GM18505 (cell line): ENCODE measurements around the gene ARL8A.

Source experiments
- ATAC-seq: cut with Tn5 transposase; IDR thresholded peaks from one replicate; pipeline ENCODE4 v1.9.1; 2021; ENCODE audit not compliant: unreplicated experiment
- POLR2A ChIP-seq: IDR thresholded peaks from 4 replicates; pipeline ENCODE4 v1.6.1; 2011; ENCODE audit warnings: borderline replicate concordance; ENCODE audit not compliant: insufficient read depth, insufficient read length; ENCODE audit errors: extremely low read depth

The ARL8A gene

DNA sequence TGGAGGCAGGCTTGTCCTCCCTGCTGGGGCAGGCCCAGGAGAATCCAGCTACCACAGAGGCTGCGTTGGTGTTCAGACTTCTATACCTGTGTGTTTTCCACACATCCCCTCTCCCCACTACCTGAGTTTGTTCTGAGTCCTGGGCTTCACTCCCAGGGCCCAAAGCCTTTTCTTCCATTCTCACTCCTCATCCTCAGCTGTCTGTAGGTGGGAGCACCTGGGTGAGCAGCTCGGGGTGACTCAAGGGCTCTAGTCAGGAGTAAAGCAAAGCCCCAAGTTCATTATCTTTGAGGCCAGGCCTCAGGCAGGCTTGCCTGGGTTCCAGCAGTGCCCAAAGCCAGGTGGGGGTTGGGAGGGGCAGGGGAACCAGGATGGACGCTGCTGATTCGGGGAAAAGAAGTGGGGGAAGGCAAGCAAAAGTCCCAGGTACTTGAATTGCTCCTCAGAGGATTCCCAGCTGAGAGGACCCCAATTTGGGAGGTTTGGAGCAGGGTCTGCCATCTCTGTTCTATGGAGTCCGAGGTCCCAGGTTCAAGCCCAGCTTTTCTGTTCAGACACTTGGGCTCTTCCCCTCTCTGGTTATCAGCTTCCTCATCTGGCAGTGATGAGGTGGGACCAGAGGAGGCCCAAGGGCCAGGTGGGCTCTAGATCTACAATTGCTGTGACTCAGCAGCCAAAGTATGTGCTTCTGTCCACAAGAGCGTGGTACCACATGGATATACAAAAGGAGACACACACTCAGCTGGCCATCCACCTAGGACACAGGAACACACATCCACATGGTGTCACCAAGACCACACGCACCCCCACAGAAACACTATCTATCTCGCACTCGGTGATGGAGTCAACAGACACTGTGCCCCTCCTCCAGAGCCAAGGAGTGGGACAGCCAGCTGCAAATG, 21.7 kb upstream of the ARL8A start:
- no peak for ATAC-seq
- no peak for TF ChIP-seq POLR2A

DNA sequence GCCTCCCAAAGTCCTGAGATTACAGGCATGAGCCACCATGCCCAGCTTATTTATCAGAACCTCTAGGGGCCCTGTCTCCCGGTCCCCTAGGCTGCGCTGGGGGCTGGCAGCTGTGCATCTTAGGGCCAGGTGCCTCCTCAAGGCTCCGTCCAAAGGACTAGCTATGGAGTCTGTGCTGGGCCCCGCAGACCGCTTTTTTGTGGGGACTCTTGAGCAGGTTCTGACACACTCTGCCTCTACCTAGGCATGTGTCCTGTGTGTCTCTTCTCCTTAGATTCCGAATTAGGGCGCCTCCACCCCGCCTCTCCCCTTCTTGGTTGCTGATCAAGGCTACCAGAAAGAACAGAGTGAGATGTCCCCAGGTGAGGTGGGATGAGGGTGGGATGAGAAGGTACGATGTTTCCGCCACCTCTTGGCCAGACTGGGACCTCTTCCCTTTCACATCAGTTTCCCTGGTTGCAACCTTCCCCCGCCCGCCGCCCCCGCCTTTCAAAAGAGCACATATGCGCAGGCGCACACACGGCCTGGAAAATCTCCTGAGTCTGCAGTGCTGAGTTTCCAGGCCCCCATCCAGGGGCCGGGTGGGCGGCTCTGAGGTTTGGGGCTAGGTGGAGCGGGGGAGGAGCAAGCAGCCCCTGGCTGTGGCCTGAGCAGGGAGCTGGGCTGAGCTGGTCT, 20.9 kb upstream of the ARL8A start:
- no peak for TF ChIP-seq POLR2A
- no peak for ATAC-seq

DNA sequence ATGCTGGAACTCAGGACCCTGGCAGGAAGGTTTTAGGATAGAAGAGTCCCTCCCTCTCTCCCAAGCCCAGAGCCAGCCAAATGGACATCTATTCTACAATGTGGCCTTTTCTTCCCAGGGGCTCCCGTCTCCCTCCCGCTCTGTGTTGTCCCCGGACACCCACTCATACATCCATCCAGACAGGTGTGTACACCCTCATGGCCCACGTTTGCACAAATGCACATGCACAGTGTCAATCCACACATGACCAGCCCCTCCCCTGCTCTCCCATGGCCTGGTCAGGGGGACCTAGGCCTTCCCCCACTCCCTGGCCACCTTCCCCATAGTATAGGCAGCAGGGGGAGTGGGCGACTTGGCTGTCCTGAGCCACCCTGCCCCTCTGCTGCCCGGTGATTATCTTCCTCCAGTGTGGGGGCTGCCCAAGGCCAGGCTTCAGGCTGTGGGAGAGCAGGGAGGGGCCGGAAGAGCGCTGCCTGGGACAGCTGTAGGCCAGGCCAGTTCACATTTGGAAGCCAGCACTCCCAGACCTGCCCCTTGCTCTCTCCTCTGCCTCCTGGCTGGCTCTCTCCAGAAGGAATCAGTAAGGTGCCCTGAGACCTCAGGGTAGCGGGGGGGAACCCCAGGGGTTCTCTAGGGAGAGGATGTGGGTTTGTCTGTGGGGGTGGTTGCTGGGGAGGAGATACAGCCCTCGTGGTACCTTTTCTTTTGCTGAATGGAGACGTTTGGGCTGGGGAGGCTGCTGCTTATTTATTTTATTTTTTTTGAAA, 19.9 kb upstream of the ARL8A start:
- peak; percentile 43 for ATAC-seq
- no peak for TF ChIP-seq POLR2A

DNA sequence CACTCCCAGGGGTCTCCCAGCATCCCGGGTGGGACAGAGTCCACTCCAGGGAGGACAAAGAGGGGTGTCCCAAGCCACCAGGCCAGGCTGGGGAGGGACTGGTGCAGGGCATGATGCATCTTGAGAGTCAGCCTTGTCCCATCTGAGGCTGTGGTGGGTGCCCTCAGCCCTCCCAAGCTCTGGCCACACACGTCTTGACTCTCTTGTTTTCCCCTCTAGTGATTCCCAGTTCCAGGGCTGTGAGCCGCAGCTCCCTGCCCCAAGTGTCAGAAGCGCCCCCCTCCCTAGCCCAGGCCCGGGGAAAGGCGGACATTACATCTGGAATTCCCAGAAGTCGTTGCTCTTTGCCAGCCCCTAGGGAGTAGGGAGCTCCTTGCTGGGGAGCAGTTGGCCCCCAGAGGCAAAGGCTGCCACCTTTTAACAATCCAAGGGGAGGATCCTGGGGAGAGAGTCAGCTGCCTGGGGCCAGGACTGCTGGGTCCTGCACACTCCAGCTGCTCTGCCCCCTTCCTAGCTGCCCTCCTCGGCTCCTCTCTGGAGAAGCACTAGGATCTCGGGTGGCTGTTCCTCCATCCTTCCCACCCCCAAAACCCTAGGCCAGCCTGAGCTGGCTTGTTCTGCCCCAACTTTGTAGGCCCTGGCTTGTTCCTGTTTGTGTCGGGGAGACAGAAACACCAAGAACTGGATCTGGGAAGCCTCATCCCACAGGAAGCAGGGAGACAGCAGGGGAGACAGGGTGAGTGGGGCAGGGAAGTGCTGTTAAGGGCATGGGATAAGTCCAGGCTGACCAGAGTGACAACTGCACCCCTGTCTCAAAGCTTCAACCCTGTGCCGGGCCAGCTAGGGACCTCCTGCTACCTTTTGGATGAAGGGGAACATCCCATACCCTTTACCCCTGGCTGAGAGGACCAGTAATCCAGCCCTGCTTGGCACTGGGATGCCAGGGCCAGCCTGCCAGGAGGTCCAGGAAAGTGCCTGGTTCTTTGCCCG, 19.0 kb upstream of the ARL8A start:
- no peak for ATAC-seq

DNA sequence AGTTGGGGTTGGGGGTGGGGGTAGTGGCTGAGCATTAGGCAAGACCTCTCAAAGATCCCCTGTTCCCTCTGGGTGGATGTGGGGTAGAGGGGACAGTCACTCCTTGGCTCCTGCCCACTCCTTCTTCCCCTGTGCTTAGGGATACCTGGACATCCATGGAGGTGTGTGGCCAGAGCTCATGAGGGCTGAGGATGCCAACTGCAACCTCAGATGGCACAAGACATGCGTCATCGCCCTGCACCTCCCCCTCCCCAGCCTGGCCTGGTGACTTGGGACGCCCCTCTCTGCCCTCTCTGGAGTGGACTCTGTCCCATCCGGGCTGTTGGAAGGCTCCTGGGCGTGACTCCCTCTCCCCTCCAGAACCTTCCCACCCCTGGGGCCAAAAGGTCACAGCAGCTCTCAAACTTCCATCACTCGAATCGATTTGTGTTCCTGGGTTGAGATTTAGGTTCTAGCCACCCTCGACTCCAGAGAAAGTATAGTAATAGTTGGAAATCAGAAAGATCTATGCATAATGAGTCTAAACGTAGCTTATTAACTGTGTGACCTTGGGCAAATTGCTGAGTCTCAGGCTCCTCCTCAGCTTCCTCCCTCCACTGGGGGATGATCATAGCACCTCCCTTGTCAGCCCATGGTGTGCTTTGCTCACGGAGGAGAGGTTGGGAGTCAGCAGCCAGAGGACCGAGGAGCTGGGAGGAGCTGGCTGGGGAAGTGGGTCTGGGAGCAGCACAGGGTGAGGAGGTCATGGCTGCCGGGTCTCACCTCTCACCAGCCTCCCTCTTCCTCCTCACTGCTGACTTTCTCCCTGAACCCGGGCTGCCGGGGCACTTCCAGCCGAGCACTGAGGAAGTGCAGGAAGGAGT, 18.1 kb upstream of the ARL8A start:
- no peak for TF ChIP-seq POLR2A
- ATAC-seq = no peak

More for the DNA sequence above, 19.0 kb upstream of the ARL8A start:
- no peak for TF ChIP-seq POLR2A

DNA sequence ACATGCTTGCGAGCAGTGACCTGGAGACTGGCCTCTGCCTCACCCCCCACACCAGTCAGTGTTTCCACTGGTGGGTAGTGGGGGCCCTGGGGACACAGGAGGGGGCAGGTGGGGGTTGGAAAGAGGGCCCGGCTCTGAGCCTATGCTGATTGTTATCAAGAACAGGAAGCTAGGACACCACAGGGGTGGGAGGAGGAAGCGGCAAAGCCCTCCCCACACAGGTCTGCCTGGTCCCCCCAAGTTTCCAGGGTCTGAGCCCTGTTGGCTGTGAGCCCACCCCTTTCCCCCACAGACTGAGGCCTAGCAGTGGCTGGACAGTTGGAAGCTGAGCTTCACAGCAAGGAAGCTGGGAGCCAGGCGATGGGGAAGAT, 17.5 kb upstream of the ARL8A start:
- no peak for ATAC-seq
- no peak for TF ChIP-seq POLR2A

DNA sequence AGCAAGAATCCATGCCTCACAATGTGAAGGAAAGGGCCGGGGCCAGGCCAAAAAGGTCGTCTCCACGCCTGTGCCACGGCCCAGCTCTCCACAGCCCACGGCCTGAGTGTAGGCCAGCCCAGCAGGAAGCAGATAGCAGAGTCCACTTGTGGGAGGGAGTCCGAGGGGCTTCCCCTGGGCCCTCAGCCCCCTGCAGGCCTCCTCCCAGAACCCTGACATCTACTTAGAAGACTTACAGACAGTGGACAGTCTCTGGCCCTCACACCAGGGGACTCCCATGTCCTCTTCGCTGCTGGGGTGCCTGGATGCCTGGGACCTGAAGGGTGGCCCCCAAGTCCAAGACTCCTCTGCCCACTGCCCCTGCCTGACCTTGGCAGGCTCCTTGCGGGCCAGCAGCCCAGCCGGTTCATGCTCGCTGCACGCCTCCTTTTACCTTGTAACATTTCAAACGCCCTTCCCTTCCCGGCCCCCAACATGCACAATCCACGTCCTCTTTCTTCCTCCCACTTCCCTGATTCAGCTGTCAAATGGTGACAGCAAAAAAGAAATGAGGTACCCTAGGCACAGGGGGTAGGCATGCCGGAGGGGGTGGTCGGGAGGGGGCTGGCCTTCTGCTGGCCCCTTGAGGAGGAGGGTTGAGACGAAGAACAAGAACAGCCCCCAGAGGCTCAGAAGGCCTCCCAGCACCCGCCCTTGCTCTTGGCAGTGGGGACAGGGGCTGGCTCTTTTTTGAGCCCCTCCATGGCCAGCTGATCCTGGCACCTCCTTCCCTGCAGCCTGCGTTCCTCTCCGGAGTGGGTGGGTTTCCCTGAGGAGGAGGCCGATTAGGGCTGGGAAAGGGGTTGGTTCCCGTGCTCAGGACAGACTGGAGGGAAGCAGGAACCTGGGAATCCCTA, 16.9 kb upstream of the ARL8A start:
- TF ChIP-seq POLR2A = no peak
- no peak for ATAC-seq

DNA sequence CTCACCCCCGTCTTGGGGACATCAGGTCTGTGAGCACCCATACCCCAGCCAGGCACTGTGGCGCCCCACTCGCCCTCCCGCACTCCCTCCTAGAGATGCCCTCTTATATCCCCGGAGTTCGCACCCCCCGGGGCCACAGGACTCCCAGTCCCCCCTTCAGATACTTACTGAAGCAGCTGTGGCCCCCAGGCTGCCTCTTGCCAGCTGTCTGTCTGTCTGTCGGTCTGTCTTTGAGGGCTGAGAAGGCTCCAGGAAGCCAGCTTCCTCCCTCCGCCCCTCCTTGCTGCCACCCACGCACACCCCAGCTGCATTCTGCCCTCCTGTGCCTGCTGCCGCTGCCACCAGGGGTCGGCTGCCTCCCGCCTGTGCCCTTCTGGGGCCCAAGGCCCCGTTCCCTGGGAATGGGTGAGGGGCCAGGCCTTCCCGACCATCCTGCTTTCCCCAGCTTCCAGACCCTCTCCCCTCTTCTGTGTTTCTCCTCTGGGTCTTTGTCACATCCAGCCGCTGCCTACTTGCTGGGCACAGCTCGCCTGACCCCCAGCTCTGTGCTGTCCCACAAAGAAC, 15.9 kb upstream of the ARL8A start, which contains the start of gene PTPN7:
Gene PTPN7, minus strand, starts transcription at position 226 of the 564 bp plus-strand sequence. CDS start 1,200 bp downstream, outside the sequence.
- TF ChIP-seq POLR2A = peak; percentile 64
- peak; percentile 51 for ATAC-seq

DNA sequence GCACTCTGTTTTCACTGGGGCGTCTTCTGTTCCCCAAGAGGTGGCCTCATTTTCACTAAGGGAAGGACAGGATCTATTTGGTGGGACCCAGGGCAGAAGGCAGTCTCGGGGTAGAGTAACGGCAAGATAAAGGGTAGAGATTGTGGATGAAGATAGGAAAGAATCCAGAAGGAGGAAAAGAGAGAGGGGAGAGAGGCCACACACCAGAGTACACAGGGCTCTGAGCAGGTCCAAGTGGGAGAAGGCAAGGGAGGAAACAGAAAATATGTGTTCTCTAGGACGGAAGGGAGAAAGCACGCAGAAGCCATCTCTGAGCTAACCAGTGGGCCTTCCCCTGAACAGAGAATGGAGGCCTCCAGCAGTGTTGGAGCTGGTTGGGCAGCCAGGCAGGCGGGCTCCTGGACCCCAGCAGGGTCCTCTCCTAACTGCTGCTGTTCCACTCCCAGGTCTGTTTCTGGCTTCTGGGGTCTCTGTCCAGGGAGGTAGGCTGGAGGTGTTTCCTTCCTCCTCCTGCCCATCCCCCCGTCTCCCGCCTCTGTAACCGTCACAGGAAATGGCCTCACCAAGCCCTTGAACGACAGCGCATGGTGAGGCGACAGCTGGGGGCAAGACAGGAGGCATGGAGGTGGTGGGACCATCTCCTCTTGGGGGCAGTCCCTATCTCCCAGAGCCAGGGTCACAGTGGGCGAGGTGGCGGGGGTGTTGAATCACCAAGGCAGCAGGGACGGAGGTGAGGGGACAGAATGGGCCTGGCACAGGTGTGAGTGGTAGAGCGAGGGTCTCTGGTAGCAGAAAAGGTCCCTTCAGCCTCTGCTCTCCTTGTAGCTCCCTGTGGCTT, 15.2 kb upstream of the ARL8A start:
- ATAC-seq = no peak
- peak; percentile 60 for TF ChIP-seq POLR2A
